WTC11 (cell line): Measurements from ENCODE around the gene STAT1. TPM values are rescaled to one million over a fixed set of nuclear protein-coding genes. Genes with fewer than 3 reads are reported as not detected.

ENCODE experiments used
- CDX4 ChIP-seq: fragments of 250-450 bp; sonication (Bioruptor Pico); IDR thresholded peaks from 2 replicates; pipeline ENCODE4 v1.9.0; 2021; ENCODE audit warnings: moderate library complexity, mild to moderate bottlenecking, inconsistent platforms, borderline replicate concordance
- CREM ChIP-seq: sonication (generic); formaldehyde crosslinking; IDR thresholded peaks from 2 replicates; pipeline ENCODE4 v1.8.1; 2022; ENCODE audit warnings: mild to moderate bottlenecking, missing genetic modification reagents, moderate library complexity
- ELF4 ChIP-seq: sonication (generic); formaldehyde crosslinking; IDR thresholded peaks from 2 replicates; pipeline ENCODE4 v1.8.1; 2022; ENCODE audit warnings: low read depth, mild to moderate bottlenecking, moderate library complexity, missing genetic modification reagents
- EMX1 ChIP-seq: fragments of 250-450 bp; sonication (Bioruptor Pico); IDR thresholded peaks from 2 replicates; pipeline ENCODE4 v1.8.0; 2021; ENCODE audit warnings: mild to moderate bottlenecking
- ERG ChIP-seq: fragments of 250-450 bp; sonication (Bioruptor Pico); IDR thresholded peaks from 2 replicates; pipeline ENCODE4 v1.8.0; 2021; ENCODE audit warnings: mild to moderate bottlenecking
- ESRRA ChIP-seq: sonication (generic); formaldehyde crosslinking; IDR thresholded peaks from 2 replicates; pipeline ENCODE4 v1.8.1; 2022; ENCODE audit warnings: mild to moderate bottlenecking, missing genetic modification reagents, borderline replicate concordance
- GTF2I ChIP-seq: fragments of 250-450 bp; sonication (Bioruptor Pico); conservative IDR thresholded peaks from 2 replicates; pipeline ENCODE4 v1.4.0; 2021; ENCODE audit warnings: mild to moderate bottlenecking
- HMGA2 ChIP-seq: fragments of 250-450 bp; sonication (Bioruptor Pico); IDR thresholded peaks from 2 replicates; pipeline ENCODE4 v1.4.0; 2021; ENCODE audit warnings: mild to moderate bottlenecking, moderate library complexity
- IRF2 ChIP-seq: sonication (generic); formaldehyde crosslinking; IDR thresholded peaks from 2 replicates; pipeline ENCODE4 v1.8.0; 2022; ENCODE audit warnings: low read depth, missing genetic modification reagents, borderline replicate concordance
- RORB ChIP-seq: fragments of 250-450 bp; sonication (Bioruptor Pico); IDR thresholded peaks from 2 replicates; pipeline ENCODE4 v1.9.0; 2021; ENCODE audit warnings: mild to moderate bottlenecking
- SMAD3 ChIP-seq: sonication (generic); formaldehyde crosslinking; IDR thresholded peaks from 2 replicates; pipeline ENCODE4 v1.8.0; 2022; ENCODE audit warnings: missing genetic modification reagents, mild to moderate bottlenecking, borderline replicate concordance
- SMAD4 ChIP-seq: sonication (generic); formaldehyde crosslinking; IDR thresholded peaks from 2 replicates; pipeline ENCODE4 v1.8.0; 2022; ENCODE audit warnings: mild to moderate bottlenecking, missing genetic modification reagents
- SP1 ChIP-seq: sonication (generic); formaldehyde crosslinking; conservative IDR thresholded peaks from 2 replicates; pipeline ENCODE4 v1.8.1; 2022; ENCODE audit warnings: missing genetic modification reagents
- TCF7 ChIP-seq: sonication (generic); formaldehyde crosslinking; IDR thresholded peaks from 2 replicates; pipeline ENCODE4 v1.8.0; 2022; ENCODE audit warnings: mild to moderate bottlenecking, low read depth, missing genetic modification reagents, moderate library complexity
- TEAD1 ChIP-seq: sonication (generic); formaldehyde crosslinking; IDR thresholded peaks from 2 replicates; pipeline ENCODE4 v1.8.0; 2022; ENCODE audit warnings: mild to moderate bottlenecking, missing genetic modification reagents
- TP53 ChIP-seq: sonication (generic); formaldehyde crosslinking; IDR thresholded peaks from 2 replicates; pipeline ENCODE4 v1.8.1; 2023; ENCODE audit warnings: mild to moderate bottlenecking, missing genetic modification reagents
- USF2 ChIP-seq: sonication (generic); formaldehyde crosslinking; IDR thresholded peaks from 2 replicates; pipeline ENCODE4 v1.8.1; 2023; ENCODE audit warnings: mild to moderate bottlenecking, missing genetic modification reagents, moderate library complexity
- ZBTB43 ChIP-seq: sonication (generic); formaldehyde crosslinking; IDR thresholded peaks from 2 replicates; pipeline ENCODE4 v1.8.1; 2023; ENCODE audit warnings: mild to moderate bottlenecking, missing genetic modification reagents
- ZNF121 ChIP-seq: sonication (generic); formaldehyde crosslinking; IDR thresholded peaks from 2 replicates; pipeline ENCODE4 v1.8.0; 2023; ENCODE audit warnings: missing genetic modification reagents
- ZNF317 ChIP-seq: sonication (generic); formaldehyde crosslinking; IDR thresholded peaks from 2 replicates; pipeline ENCODE4 v1.8.1; 2023; ENCODE audit warnings: low read depth, mild to moderate bottlenecking, moderate library complexity, missing genetic modification reagents, borderline replicate concordance
- ZNF532 ChIP-seq: fragments of 250-450 bp; sonication (Bioruptor Pico); IDR thresholded peaks from 2 replicates; pipeline ENCODE4 v1.9.0; 2021; ENCODE audit warnings: mild to moderate bottlenecking, borderline replicate concordance
- ZNF671 ChIP-seq: fragments of 250-450 bp; sonication (Bioruptor Pico); IDR thresholded peaks from 2 replicates; pipeline ENCODE4 v1.8.0; 2021; ENCODE audit warnings: mild to moderate bottlenecking
- total RNA-seq: library from RNA; stranded (reverse); gene quantifications from 3 replicates; pipeline ENCODE4 v1.2.3, GENCODE V29; 2021
- TF ChIP-seq, protein P1 (sequence below): sonication (generic); formaldehyde crosslinking; IDR thresholded peaks from 2 replicates; pipeline ENCODE4 v1.8.1; 2022; ENCODE audit warnings: low read depth, missing genetic modification reagents, borderline replicate concordance
- TF ChIP-seq, protein P2 (sequence below): sonication (generic); formaldehyde crosslinking; IDR thresholded peaks from 2 replicates; pipeline ENCODE4 v1.8.1; 2023; ENCODE audit warnings: mild to moderate bottlenecking, moderate library complexity, missing genetic modification reagents
- TF ChIP-seq, protein P3 (sequence below): sonication (generic); formaldehyde crosslinking; conservative IDR thresholded peaks from 2 replicates; pipeline ENCODE4 v1.8.1; 2022; ENCODE audit warnings: mild to moderate bottlenecking, missing genetic modification reagents
- TF ChIP-seq, protein P4 (sequence below): fragments of 250-450 bp; sonication (Bioruptor Pico); IDR thresholded peaks from 2 replicates; pipeline ENCODE4 v2.1.2; 2022; ENCODE audit warnings: mild to moderate bottlenecking, moderate library complexity

Gene STAT1
- total RNA-seq, 1 experiment from 2014 or later = 36.1 TPM

- peak; percentile 70; the same call in 1 of the 2 replicates for TF ChIP-seq CREM (CRISPR knock-in tag)
- no peak for TF ChIP-seq ERG
- no peak for TF ChIP-seq CDX4 (CRISPR knock-in tag)
- TF ChIP-seq GTF2I (CRISPR knock-in tag) = no peak
- TF ChIP-seq, protein P1, sequence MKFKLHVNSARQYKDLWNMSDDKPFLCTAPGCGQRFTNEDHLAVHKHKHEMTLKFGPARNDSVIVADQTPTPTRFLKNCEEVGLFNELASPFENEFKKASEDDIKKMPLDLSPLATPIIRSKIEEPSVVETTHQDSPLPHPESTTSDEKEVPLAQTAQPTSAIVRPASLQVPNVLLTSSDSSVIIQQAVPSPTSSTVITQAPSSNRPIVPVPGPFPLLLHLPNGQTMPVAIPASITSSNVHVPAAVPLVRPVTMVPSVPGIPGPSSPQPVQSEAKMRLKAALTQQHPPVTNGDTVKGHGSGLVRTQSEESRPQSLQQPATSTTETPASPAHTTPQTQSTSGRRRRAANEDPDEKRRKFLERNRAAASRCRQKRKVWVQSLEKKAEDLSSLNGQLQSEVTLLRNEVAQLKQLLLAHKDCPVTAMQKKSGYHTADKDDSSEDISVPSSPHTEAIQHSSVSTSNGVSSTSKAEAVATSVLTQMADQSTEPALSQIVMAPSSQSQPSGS (CRISPR knock-in tag) = no peak
- no peak for TF ChIP-seq SMAD4 (CRISPR knock-in tag)
- peak; percentile 99 for TF ChIP-seq SP1 (CRISPR knock-in tag)
- TF ChIP-seq ZNF121 (CRISPR knock-in tag) = no peak; the same call in 1 of the 2 replicates
- no peak for TF ChIP-seq ZNF317 (CRISPR knock-in tag)
- TF ChIP-seq SMAD3 = peak; percentile 75; the same call in 1 of the 2 replicates
- no peak; the same call in none of the 2 replicates for TF ChIP-seq TEAD1 (CRISPR knock-in tag)
- no peak for TF ChIP-seq ZNF532 (CRISPR knock-in tag)
- TF ChIP-seq ESRRA (CRISPR knock-in tag) = peak; percentile 73
- no peak for TF ChIP-seq RORB
- TF ChIP-seq IRF2 (CRISPR knock-in tag) = no peak
- TF ChIP-seq, protein P2, sequence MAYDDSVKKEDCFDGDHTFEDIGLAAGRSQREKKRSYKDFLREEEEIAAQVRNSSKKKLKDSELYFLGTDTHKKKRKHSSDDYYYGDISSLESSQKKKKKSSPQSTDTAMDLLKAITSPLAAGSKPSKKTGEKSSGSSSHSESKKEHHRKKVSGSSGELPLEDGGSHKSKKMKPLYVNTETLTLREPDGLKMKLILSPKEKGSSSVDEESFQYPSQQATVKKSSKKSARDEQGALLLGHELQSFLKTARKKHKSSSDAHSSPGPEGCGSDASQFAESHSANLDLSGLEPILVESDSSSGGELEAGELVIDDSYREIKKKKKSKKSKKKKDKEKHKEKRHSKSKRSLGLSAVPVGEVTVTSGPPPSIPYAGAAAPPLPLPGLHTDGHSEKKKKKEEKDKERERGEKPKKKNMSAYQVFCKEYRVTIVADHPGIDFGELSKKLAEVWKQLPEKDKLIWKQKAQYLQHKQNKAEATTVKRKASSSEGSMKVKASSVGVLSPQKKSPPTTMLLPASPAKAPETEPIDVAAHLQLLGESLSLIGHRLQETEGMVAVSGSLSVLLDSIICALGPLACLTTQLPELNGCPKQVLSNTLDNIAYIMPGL (CRISPR knock-in tag) = peak; percentile 83; the same call in 1 of the 2 replicates
- peak; percentile 70 for TF ChIP-seq USF2 (CRISPR knock-in tag)
- TF ChIP-seq TP53 (CRISPR knock-in tag) = 0 out of 2 replicates have a peak, but pooled peaks have one; percentile 79
- TF ChIP-seq, protein P3, sequence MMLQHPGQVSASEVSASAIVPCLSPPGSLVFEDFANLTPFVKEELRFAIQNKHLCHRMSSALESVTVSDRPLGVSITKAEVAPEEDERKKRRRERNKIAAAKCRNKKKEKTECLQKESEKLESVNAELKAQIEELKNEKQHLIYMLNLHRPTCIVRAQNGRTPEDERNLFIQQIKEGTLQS = no peak
- TF ChIP-seq EMX1 (CRISPR knock-in tag) = no peak
- 0 out of 2 replicates have a peak, but pooled peaks have one; percentile 75 for TF ChIP-seq ELF4 (CRISPR knock-in tag)
- TF ChIP-seq ZBTB43 (CRISPR knock-in tag) = no peak; the same call in 1 of the 2 replicates
- TF ChIP-seq, protein P4, sequence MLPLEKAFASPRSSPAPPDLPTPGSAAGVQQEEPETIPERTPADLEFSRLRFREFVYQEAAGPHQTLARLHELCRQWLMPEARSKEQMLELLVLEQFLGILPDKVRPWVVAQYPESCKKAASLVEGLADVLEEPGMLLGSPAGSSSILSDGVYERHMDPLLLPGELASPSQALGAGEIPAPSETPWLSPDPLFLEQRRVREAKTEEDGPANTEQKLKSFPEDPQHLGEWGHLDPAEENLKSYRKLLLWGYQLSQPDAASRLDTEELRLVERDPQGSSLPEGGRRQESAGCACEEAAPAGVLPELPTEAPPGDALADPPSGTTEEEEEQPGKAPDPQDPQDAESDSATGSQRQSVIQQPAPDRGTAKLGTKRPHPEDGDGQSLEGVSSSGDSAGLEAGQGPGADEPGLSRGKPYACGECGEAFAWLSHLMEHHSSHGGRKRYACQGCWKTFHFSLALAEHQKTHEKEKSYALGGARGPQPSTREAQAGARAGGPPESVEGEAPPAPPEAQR (CRISPR knock-in tag) = no peak
- no peak for TF ChIP-seq HMGA2
- TF ChIP-seq ZNF671 = no peak
- TF ChIP-seq TCF7 (CRISPR knock-in tag) = no peak
Measured at GRCh38 chr2:191013932-191014652, at the start of gene STAT1 (continued).
